Neuron (in vitro differentiated cells): ENCODE data around the gene GARRE1.
"Not testable (repeated sequence)": the region's sequence is repeated elsewhere in the genome, so short reads cannot be mapped to it uniquely, and the experiment has no call there.

Source experiments
- H2AFZ ChIP-seq: one replicate; pipeline ENCODE4 v1.6.1; 2013; ENCODE audit warnings: low read depth, mild to moderate bottlenecking, inconsistent platforms, low read length, moderate library complexity
- H3K27me3 ChIP-seq: one replicate; pipeline ENCODE4 v1.6.1; 2013; ENCODE audit warnings: low read length; ENCODE audit not compliant: insufficient read depth
- H3K36me3 ChIP-seq: one replicate; pipeline ENCODE4 v1.6.1; 2013; ENCODE audit warnings: low read length; ENCODE audit not compliant: insufficient read depth
- H3K4me1 ChIP-seq: one replicate; pipeline ENCODE4 v1.6.1; 2013; ENCODE audit warnings: low read length; ENCODE audit not compliant: insufficient read depth
- H3K4me3 ChIP-seq: 2 replicates; pipeline ENCODE4 v1.5.1; 2013; ENCODE audit warnings: mild to moderate bottlenecking, low read length, moderate library complexity
- H3K9me3 ChIP-seq: one replicate; pipeline ENCODE4 v1.6.1; 2013; ENCODE audit warnings: low read length

Gene GARRE1

DNA sequence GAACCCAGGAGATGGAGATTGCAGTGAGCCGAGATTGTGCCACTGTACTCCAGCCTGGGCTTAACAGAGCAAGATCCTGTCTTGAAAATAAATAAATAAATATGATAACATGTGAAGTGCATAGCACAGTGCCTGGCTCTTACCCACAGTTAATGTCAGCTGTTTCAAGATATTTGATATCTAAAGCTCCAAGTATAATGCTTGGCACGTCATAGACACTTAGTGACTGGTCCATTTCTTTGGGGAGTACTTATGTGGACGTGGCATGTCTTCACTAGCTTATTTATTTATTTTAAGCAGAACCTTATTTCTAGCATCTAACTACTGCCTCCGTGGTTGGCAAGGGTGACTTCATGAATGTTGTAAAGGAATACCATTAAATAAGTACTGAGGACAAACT lies 18.8 kb downstream of the GARRE1 start:
- H3K27me3 ChIP-seq, result no peaks in the 10 kb centered on the region
- H2AFZ ChIP-seq, result no peak overlapping the region
- H3K4me3 ChIP-seq, result no peak overlapping the region
- no peaks in the 10 kb centered on the region for H3K9me3 ChIP-seq
- H3K4me1 ChIP-seq, result peaks cover 6% of the 10 kb centered on the region
- H3K36me3 ChIP-seq, result no peaks in the 10 kb centered on the region

GRCh38 chr19:34274284-34274826 lies 20.0 kb downstream of the GARRE1 start:
- H2AFZ ChIP-seq, result no peak overlapping the region
- H3K9me3 ChIP-seq, result peaks cover 6% of the 10 kb centered on the region
- peaks cover 6% of the 10 kb centered on the region for H3K4me1 ChIP-seq
- peaks cover 4% of the 10 kb centered on the region for H3K36me3 ChIP-seq
- H3K27me3 ChIP-seq, result no peaks in the 10 kb centered on the region
- H3K4me3 ChIP-seq, result no peak overlapping the region

- Histone ChIP-seq H3K27me3 (no peaks in the 10 kb centered on the region), H3K4me3 (no peak overlapping the region), H3K4me1 (peaks cover 3% of the 10 kb centered on the region), H3K36me3 (peaks cover 4% of the 10 kb centered on the region), H3K9me3 (peaks cover 6% of the 10 kb centered on the region), H2AFZ (no peak overlapping the region)
Observed at GRCh38 chr19:34274827-34275625, 20.7 kb downstream of the GARRE1 start.

- no peak overlapping the region for H3K4me3 ChIP-seq
- no peaks in the 10 kb centered on the region for H3K4me1 ChIP-seq
- peaks cover 6% of the 10 kb centered on the region for H3K9me3 ChIP-seq
- peaks cover 4% of the 10 kb centered on the region for H3K36me3 ChIP-seq
- no peaks in the 10 kb centered on the region for H3K27me3 ChIP-seq
- H2AFZ ChIP-seq, result no peak overlapping the region
Observed at GRCh38 chr19:34275705-34276104, 21.4 kb downstream of the GARRE1 start.

- Histone ChIP-seq H3K9me3 (peaks cover 8% of the 10 kb centered on the region), H2AFZ (no peak overlapping the region), H3K27me3 (no peaks in the 10 kb centered on the region), H3K36me3 (peaks cover 4% of the 10 kb centered on the region), H3K4me3 (no peak overlapping the region), H3K4me1 (no peaks in the 10 kb centered on the region)
Observed at GRCh38 chr19:34276614-34277013, 22.3 kb downstream of the GARRE1 start.

GRCh38 chr19:34277244-34277643 lies 22.9 kb downstream of the GARRE1 start:
- Histone ChIP-seq H3K4me1 (no peaks in the 10 kb centered on the region), H3K4me3 (no peak overlapping the region), H3K36me3 (peaks cover 4% of the 10 kb centered on the region), H3K27me3 (no peaks in the 10 kb centered on the region), H2AFZ (no peak overlapping the region), H3K9me3 (peaks cover 8% of the 10 kb centered on the region)

DNA sequence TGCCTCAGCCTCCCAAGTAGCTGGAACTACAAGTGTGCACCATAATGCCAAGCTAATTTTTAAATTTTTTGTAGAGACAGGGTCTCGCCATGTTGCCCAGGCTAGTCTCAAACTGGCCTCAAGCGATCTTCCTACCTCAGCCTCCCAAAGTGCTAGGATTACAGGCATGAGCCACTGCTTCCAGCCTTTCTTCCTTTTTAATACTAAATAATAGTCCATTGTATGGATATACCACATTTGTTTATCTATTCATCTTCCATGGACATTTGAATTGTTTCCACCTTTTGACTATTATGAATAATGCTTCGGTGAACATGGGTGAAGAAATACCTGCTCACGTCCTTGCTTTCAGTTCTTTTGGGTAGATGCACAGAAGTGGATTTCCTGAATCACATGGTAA lies 24.4 kb downstream of the GARRE1 start:
- Histone ChIP-seq H3K36me3 (peaks cover 4% of the 10 kb centered on the region), H2AFZ (no peak overlapping the region), H3K27me3 (no peaks in the 10 kb centered on the region), H3K4me3 (no peak overlapping the region), H3K4me1 (no peaks in the 10 kb centered on the region), H3K9me3 (peaks cover 8% of the 10 kb centered on the region)

DNA sequence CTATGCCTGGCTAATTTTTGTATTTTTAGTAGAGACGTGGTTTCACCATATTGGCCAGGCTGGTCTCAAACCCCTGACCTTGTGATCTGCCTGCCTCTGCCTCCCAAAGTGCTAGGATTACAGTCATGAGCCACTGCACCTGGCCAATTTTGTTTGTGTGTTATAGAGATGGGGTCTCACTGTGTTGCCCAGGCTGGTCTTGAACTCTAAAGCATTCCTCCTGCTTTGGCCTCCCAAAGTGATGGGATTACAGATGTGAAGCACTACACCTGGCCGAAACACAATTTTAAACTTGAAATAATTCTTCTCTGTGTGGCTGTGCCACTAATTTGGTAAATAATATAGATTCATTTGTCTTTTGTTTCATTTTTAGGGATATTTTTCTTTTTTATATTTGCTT lies 27.1 kb downstream of the GARRE1 start:
- not testable (repeated sequence) for H2AFZ ChIP-seq, H3K36me3 ChIP-seq

DNA sequence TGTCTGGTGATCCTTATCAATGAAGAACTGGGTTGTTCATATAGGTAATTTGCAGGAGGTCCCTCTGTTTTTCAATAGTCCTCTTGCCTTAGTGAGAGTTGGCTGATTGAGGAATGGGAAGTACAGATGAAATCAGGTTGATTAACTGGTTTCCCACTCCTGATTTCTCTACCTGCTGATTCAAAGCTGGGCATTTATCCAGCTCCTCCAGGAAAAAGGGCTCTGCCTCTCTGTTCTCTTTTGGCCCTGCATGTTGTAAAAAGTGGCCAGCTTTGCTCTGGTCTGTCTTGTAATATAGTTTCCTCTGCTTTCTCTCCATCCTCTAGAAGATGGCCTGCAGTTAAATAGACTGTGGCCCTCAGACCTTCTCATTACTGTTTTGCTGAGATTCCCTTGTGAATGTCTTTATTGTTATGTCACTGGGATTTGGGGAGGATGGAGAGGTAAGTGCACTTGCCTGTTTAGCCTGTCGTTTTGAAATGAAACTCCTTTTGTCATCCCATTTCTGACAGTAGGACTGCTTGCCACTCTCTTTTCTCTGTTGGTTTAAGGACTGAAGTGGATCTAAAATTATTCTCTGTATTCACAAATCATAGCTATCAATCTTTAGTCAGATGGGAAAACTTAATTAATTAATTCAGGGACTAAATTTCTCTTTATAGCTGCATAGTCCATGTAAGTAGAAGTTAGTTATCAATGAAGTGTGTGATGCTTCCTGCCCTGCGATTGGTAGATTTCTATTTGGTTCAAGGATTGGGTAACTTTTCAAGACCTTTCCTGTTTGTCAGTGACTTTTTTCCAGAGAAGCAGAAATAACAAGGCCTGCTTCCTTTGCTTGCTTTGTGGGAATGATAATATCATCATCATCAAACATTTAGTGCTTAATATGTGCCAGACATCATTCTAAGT lies 28.5 kb downstream of the GARRE1 start:
- H3K4me3 ChIP-seq, result no peak overlapping the region
- no peaks in the 10 kb centered on the region for H3K4me1 ChIP-seq

More for the DNA sequence above, 27.1 kb downstream of the GARRE1 start:
- H3K27me3 ChIP-seq, H3K4me3 ChIP-seq, H3K9me3 ChIP-seq, H3K4me1 ChIP-seq: not testable (repeated sequence)

DNA sequence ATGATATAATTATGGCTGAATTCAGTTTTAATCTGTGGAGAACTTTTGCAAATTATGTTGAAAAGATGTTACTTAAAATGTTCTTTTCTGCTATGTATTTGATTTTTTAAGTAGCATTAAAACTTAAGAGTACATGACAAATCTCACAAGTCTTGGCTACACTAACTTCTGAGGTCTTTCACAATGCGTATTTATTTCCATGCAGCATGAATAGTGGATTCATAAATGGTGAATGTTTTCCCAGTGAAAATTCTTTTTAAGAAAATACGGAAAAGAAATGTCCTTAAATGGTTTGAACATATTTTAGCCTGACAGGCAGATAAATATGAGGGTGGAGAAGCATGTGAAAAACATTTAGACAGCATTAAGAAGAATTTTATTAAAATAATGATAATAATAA lies 30.2 kb downstream of the GARRE1 start:
- Histone ChIP-seq H3K27me3 (no peaks in the 10 kb centered on the region), H3K4me1 (no peaks in the 10 kb centered on the region), H3K9me3 (peaks cover 2% of the 10 kb centered on the region), H3K36me3 (peaks cover 3% of the 10 kb centered on the region), H3K4me3 (no peak overlapping the region), H2AFZ (no peak overlapping the region)

More for the DNA sequence above, 28.5 kb downstream of the GARRE1 start:
- Histone ChIP-seq H3K9me3 (peaks cover 8% of the 10 kb centered on the region), H2AFZ (no peak overlapping the region), H3K27me3 (no peaks in the 10 kb centered on the region), H3K36me3 (peaks cover 7% of the 10 kb centered on the region)

DNA sequence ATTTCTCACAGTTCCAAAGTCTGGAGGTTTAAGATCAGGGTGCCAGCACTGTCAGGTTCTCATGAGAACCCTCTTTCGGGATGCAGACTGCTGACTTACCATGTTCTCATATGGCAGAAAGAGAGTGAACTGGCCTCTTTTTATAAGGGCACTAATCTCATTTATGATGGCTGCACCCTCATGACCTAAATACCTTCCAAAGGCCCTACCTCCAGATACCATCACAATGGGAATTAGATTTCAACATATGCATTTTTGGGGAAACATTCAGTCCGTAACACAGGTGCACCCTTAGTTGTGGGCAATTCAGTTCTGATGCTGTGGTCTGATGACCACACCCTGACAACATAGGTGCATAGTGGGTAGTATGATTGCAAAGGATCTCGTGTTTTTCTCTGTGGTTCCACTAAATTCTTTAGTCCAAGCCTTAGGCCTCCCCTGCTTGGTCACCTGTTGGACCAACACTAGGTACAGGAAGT lies 33.3 kb downstream of the GARRE1 start:
- no peaks in the 10 kb centered on the region for H3K27me3 ChIP-seq

DNA sequence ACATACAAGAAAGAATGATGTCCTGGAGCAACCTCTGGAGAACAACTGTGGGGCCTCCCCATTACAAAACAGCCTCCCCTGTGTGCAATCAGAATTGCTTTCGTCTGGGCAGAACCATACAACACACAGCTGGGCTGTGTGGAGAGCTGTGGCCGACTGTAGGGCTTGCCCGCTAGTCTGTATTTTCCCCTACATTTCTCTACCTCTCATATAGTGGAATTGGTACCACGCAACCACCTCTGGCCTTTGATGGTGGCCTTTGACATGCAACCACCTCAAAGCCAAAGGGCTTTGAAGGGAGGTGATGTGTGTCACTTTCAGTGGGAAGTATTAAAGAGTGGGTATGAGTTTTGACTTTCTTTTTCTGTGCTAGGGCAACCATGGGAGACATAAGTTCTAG lies 34.0 kb downstream of the GARRE1 start:
- Histone ChIP-seq H3K4me1 (no peaks in the 10 kb centered on the region), H3K4me3 (no peak overlapping the region), H3K36me3 (peaks cover 3% of the 10 kb centered on the region), H3K9me3 (no peaks in the 10 kb centered on the region), H3K27me3 (no peaks in the 10 kb centered on the region), H2AFZ (no peak overlapping the region)

More for the DNA sequence above, 33.3 kb downstream of the GARRE1 start:
- Histone ChIP-seq H3K4me3 (no peak overlapping the region), H3K9me3 (no peaks in the 10 kb centered on the region), H2AFZ (no peak overlapping the region), H3K36me3 (peaks cover 3% of the 10 kb centered on the region), H3K4me1 (no peaks in the 10 kb centered on the region)

DNA sequence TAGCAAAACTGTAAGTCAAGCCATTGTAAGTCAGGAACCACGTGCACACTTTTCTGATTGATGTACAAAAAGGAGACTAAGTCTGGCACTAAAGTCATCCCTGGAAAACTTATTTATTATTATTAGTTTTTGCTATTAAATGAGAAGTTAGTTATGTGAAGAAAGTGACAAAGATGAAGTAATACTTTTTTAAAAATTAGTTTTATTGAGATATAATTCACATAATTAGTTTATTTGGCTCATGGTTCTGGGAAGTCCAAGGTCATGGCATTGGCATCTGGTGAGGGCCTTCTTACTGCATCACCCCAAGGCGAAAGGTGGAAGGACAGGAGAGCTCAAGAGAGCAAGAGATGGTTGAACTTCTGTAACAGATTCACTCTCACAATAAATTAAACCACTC lies 36.9 kb downstream of the GARRE1 start:
- Histone ChIP-seq H3K36me3 (no peaks in the 10 kb centered on the region), H3K4me1 (no peaks in the 10 kb centered on the region), H3K9me3 (peaks cover 1% of the 10 kb centered on the region), H3K27me3 (no peaks in the 10 kb centered on the region), H3K4me3 (no peak overlapping the region), H2AFZ (no peak overlapping the region)
